Activated CD8-positive, alpha-beta memory T cell treated with anti-CD3 and anti-CD28 coated beads, Interleukin-2, amount 50 U/mL, for 1 hour (primary cell): ENCODE measurements around the gene RAPGEF5.
"Not testable (repeated sequence)": the region's sequence is repeated elsewhere in the genome, so short reads cannot be mapped to it uniquely, and the experiment has no call there.

Experiments used
- DNase-seq: peaks from one replicate; pipeline ENCODE4 v3.0.0-alpha.2; 2020; ENCODE audit errors: extremely low read depth

The RAPGEF5 gene

DNA sequence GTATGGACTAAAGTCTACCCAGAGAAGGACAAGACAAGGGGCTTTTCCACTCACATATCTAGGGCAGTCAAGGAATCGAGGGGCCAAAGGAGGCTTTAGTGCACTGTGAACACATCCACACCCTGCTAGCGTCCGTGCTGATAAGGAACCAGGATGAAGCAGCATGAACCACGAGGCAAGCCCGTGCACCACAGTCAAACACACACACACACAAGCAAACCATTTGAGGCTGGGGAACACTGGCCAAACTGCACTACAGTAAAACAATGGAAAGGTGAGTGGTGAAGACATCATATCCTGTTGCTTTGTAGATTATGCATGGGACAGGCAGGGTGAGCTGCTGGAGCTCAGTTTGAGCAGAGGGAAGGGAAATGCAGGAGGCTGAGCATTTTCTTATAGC, 233.8 kb downstream of the RAPGEF5 start:
- DNase-seq, result no peak

DNA sequence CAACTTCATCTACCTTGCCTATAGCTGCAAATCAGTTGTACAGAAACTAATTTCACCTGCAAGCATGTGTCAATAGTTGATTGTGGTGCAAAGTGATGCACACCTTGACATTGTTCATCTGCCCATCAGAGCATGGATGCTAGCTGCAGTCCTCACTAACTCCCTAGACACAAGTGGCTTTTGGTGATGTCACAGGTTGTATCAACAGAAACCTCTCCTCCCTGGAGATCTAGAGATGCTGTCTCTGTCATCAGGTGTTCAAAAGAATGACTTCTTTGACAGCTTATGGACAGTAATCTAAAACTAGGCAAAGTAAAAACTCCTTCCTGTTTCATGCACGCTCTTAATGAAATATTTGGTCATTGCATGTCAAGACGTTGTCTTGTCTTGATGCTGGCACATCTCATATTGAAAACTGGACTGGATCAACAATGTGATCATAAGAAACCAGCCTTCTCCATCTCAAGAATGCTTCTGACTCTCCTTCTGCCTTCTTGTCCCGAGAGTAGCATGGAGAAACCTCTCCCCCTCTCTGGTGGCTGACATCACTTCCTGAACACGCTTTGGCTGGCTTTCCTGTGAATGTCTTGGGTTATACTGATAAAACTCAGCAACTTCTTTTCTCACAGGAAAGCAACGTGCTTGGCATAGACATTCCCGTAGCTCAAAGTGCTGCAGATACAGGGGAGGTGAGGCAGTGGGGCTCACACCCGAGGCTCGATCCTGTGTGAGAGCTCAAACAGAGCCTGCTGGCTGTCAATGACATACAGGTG, 235.1 kb downstream of the RAPGEF5 start:
- no peak for DNase-seq

DNA sequence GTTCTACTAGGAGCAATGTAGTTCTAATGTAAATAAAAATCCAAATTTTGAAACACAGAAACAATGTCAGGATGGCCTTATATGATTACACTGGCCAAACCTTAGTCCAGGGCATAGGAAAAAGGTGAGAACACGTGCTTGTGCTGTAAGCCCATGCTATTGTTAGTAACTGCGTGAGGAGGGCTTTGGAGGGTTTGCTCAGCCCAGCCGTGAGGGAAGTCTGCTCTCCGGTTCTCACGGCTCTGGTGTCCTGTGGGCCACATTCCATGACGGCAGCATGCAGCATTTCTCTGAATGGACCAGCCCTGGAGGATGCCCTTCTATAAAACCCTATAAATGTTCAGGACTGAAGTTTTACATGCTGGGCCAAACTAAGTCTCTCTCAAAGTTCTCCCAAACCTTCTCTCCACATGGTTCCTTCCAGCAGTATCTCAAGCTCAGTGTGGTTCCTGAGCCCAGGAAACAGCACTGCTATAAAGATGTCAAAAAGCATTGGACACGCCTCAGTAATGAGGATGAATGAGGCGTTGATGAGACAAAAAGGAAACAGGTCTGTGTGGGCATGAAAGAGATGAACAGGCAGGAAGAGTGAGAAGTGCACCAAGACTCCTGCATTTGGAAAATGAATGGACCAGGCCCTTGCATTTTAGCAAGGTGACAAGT, 236.4 kb downstream of the RAPGEF5 start:
- DNase-seq, result no peak

DNA sequence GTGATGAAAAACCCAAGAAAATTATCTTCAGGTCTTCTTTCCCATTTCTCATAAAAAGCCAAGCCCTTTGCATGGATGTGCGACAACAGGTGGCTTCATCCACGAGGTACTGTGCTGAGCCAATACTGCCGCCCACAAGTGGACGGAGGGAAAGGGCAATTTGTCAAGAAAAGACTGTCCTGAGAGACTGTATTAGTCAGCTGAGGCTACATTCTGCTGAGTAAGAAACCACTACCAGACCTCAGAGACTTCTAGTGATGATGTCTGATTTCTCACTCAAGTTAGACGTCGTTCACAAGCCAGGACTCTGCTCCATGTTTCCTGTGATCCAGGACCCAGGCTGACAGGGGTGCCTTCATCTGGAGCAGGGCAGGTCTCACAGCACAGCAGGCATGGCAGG, 239.7 kb downstream of the RAPGEF5 start:
- no peak for DNase-seq

DNA sequence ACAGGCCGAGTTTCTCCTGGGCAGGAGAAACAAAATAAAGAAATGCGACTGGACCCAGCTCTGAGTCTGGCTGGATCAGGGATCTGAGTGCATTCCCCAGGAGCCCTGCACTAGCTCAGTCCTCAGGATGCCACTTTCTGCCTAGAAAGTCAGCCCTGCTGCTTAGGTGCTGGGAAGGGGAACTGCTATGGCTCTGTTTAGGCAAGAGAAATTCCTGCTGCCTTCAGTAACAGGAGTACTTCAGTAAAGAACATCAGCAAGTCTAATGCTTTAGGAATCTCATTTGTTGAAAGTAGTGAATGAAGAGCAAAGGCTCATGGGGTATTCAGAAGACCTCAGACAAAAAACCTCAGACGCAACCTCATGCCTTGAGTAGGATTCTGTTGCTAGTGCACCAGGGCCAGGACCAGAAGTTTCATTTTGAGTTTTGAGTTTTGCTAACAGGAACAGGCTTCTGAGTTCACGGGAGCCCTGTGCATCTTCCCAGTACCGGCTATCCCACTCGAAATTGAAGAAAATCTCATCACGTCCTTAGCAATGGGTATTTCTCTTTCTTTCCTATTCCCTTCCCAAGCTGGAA, 240.4 kb downstream of the RAPGEF5 start:
- DNase-seq, result no peak

DNA sequence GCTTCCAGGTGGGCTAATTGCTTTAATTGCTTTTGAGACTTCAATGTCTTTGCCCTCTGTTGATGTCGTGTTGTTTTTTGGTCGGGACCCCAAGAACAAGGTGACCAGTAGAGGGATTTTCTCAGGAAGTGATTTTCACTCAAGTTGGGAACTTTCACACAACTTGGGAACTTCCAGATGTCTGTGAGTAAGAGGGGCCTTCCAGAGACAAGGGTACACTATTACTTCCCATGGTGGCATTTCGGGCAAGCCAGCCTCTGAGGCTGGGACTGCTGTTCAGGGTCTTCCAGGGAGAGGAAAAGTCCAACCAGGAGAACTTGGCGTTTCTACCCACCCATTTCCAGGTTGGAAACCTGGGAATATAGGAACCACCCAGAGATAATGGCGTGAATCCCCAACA, 241.3 kb downstream of the RAPGEF5 start:
- no peak for DNase-seq

DNA sequence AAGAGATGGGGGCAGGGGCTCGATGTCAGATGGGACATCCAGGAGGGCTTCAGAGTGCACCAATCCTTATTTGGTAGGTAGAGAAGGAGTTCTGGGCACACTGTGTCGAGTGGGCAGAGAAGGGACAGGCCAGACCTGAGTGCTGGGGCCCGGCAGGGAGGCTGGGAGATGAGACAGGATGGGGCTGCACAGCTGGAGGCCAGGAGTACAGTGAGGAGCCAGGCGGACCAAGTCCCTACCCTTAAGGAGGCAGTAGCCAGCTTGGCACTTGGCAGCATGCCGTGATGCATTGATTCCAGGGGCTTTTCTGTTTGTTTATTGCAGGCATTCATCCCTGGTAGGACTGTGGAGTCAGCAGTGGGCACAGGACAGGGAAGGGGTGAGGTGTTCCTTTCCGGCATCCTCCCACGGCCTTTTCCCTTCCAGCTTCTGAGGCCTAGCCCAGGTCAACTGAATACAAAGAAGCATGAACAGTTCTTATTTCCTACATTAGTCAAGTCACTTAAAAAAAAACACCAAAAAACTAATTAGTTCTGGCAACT, 242.4 kb downstream of the RAPGEF5 start:
- no peak for DNase-seq

DNA sequence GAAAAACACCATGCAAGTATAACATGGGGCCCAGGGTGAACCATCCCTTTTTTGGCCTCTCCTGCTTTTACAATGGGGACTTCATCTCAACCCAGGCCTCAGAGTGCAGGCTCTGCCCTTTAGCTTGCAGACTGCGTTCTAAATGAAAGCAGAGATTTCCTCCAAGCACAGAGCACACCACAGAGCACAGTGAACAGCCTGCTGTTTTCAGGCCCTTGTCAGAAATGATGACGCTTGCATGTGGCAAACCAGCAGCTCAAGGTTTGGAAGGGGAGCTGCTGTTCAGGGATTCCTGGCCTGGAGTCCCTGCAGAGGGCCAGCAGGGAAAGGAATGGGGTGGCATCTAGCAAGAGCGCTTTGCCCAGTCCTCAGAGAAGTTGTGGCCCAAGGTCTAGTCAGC, 243.9 kb downstream of the RAPGEF5 start:
- no peak for DNase-seq

DNA sequence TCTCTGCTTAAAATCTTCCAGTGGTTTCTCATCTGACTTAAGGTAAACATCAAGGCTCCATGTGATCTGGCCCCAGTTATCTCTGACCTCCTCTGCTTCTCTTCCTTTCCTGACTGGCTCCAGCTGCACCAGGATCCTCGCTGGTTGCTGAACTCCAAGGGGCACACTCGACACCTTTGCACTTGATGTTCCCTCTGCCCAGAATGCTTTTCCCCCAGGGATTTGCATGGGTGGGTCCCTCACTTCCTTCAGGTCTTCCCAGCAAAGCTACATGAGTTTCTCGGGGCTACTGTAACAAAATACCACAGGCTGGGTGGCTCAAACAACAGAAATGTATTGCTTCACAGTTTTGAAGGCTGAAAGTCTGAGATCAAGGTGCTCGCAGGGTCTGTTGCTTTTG, 245.3 kb downstream of the RAPGEF5 start:
- no peak for DNase-seq

DNA sequence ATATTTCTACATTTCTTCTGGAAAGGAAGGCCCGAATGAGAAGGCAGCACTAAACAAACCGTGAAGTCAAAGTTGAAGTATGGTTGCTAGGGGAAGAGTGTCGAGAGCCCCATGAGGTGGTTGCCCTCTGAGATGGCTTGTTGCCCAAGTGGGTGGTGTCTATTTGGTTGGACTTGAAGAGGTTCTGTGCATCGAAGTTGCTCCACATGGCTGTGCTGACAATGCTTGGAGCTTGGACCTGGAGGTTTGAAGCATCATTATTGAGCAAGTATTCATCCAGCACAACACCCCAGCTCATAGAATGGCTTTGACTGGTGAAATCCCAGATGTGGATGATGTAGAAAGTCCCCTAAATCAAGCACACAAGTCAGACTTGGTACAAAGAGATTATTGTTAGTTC, 246.1 kb downstream of the RAPGEF5 start:
- DNase-seq, result no peak

DNA sequence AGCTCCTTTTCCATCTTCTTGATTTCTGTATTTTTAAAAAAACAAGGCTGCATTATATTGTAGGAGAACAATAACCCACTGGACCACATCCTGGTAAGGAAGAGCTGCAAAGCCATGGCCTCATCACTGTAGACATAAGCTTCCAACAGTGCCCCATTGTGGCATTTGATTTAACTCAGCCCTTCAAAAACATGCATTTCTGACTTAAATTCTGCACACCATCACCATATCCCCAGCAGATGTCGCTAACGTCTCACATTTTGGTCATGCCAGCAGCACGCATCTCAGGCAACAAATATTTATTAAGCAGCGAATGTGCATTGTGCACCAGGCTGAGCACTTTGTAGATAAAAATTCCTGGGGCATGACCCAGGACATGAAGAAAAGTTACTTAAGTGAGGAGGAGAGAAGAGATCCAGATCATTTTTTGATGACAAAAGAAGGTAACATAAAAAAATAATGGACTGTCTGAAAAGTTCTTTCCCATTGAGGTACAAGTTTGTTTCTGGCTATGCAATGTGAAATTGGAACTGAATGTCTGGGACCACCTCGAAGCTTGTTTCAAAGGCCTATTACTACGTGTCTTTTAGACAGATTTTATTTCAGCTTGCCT, 246.6 kb downstream of the RAPGEF5 start:
- DNase-seq, result peak; percentile 20

DNA sequence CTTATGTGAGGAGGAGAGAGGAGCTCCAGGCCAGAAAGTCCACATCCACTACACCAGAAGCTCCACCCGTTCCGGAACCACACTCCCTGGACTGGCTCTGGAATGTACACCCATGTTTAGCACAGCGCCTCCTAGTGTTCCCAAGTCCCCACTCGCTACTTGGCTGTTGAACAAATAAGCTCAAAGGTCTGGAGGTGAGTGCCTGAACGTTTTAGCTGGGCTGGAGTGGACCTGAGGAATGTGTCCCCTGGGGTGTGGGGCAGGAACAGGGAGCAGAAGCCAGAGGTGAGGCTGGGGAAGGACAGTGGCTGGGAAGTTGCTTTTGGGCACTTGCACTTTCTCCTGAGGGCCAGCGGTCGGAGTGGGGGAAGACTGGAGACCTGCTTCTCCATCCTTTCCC, 247.2 kb downstream of the RAPGEF5 start:
- DNase-seq, result no peak

DNA sequence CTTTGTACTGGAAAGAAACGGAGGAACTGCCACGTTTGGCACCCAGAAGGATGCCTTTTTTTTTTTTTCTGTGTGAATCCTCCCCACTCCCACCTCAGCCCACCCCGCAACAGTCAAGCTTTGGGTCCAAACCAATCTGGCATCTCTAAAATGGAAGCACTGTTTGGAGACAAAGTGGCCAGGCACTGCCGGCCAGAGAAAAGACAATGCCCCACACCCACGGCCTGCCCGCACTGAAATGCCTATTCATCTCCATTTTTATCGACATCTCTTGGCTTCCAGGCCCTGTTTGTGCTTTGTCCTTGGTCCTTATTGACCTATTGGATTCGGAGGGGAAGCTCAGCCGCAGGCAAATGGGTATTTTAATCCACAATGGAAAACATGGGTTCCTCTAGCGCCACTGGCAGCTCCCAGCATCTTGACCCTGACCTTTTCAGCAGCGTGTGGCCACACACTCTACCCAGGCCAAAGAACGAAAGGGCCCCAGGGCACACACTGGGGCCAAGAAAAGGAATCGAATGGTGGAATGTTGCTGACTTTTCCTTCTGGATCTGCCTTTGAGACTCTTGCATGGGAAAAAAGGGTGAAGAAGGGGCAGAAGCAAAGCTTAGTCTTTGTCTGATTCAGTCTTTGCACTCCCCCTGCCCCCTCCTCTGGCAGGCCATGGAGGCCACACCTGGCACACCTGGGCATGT, 248.7 kb downstream of the RAPGEF5 start:
- no peak for DNase-seq

DNA sequence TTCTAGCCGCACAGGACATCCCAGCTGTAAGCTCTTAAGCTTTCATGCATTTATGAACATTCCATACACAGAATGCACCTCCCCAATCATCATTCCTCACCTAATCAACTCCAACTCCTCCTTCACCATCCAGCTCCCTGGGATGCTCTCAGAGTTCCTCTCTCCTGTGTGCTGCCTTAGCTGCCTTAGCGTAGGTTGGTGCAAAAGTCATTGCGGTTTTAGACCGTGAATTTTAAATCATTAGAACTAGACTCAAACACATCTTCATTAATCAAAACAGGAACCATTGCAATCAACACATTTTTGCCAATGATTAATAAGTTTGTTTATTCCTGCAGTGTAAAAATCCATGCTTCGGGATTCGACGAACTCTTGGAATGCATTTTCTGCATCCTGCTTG, 251.4 kb downstream of the RAPGEF5 start:
- no peak for DNase-seq

DNA sequence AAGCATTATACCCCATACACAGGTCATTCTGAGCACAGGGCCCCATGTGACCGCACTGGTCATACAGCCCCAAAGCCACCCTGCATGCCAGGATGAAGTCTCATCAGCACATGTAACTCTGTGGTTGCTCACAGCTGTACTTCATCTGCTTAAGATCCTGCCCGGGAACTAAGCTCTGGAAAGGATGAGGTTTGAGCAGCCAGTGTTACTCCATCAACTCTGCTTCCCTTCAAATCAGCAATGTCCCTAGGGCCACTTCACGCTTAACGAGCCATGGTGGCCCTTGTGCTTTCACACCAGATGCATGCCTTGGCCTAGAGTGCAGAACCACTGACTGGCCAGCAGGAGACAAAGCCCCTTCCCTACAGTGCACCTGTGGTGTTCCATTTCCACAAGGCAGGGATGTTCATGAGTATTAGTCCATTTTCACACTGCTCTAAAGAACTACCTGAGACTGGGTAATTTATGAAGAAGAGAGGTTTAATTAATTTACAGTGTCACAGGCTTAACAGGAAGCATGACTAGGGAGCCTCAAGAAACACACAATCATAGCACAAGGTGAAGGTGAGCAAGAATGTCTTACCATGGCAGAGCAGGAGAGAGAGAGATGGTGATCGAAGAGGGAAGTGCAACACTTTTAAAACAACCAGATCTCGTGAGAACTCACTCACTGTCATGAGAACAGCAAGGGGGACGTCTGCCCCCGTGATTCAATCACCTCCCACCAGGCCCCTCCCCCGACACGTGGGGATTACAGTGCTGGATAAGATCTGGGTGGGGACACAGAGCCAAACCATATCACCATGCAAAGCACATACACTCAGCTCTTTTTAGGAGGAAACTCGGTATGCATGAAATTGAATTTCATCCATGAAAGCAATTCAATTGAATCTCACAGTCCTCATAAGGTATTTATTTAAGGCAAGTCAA, 262.3 kb downstream of the RAPGEF5 start:
- DNase-seq, result no peak

DNA sequence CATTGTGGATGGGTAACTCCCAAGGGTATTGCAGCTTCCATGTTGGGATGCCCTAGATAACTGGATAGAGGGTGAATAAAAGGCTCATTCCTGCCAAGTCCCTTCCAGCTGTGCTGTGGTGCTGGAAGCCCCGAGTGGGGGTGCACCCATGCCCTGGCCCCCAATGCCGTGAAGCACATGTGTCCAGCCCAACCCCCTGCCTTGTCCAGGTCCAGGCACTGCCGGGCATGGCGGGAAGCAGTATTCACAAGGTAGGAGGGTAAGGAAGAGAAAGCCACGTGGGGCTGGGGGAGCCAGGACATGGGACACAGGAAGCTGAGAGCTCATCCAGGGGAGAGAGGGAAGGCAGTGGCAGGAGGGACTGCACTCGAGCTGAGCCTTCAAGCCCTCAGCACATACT, 263.0 kb downstream of the RAPGEF5 start:
- DNase-seq, result no peak

DNA sequence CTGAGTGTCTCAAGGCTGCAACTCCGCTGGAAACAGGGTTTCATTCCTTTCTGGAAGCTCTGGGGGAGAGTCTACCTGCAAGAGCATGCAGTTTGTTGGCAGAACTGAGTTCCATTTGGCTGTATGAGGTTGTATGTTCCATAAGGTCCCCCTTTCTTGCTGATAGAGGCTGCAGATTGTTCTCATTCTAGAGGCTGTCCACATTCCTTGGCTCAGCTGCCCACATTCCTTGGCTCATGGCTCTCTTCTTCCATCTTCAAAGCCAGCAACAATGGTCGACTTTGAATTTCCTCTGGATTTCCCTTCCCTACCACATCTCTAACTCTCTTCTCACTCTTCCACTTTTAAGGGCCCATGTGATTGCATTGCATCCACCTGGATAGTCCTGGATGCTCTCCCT, 264.0 kb downstream of the RAPGEF5 start:
- no peak for DNase-seq

DNA sequence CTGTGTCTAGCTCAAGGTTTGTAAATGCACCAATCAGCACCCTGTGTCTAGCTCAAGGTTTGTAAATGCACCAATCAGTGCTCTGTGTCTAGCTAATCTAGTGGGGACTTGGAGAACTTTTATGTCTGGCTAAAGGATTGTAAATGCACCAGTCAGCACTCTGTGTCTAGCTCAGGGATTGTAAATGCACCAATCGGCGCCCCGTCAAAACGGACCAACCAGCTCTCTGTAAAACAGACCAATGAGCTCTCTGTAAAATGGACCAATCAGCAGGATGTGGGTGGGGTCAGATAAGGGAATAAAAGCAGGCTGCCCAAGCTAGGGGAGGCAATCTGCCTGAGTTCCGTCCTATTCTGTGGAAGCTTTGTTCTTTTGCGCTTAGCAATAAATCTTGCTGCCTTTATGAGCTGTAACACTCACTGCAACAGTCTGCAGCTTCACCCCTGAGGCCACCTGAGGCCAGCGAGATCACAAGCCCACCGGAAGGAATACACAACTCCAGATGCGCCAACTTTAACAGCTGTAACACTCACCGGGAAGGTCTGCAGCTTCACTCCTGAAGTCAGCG, 265.9 kb downstream of the RAPGEF5 start:
- DNase-seq, result not testable (repeated sequence)

DNA sequence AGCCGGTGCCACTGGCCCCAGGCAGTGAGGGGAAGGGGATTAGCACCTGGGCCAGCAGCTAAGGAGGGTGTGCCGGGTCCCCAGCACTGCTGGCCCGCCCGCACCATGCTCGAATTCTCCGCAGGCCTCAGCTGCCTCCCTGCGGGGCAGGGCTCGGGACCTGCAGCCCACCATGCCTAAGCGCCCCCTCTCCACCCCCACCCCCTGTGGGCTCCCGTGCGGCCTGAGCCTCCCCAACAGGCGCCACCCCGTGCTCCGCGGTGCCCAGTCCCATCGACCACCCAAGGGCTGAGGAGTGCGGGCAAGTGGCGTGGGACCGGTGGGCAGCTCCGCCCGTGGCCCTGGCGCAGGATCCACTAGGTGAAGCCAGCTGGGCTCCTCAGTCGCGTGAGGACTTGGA, 266.4 kb downstream of the RAPGEF5 start:
- no peak for DNase-seq

DNA sequence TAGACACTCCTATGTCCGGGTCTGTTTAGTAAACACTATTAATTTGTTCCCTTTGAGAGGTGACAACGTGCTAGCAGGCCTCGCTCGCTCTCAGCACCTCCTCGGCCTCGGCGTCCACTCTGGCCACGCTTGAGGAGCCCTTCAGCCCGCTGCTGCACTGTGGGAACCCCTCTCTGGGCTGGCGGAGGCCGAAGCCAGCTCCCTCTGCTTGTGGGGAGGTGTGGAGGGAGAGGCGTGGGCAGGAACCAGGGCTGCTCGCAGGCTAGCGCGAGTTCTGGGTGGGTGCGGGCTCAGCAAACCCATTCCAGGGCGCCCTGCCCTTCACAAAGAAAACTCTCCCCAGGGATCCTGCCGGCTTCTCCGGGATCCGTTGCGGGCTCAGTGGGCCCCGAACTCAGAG, 266.8 kb downstream of the RAPGEF5 start:
- no peak for DNase-seq

DNA sequence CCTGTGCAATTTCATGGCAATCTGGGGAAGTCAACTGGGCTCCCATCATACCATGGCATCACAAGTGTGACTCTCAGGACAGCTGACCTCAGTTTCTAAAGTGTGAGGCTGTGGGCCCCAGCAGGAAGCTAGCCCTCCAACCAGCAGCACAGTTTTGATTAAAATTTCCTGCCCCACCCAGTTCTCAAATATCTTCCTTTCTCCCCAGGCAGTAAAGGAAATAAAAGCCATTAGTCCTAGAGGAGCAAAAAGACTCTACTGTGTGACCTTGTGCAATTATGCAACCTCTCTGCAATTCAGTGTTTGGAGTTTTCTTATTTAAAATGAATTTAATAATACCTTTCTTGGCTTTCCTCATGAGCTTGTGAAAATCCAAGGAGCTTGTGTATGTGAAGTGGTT, 268.1 kb downstream of the RAPGEF5 start:
- DNase-seq, result no peak
